ENCODE data around the gene TMEM156.

GRCh38 chr4:39048311-39048710, 16.1 kb upstream of the TMEM156 start:
- TF ChIP-seq POLR2AphosphoS5 (IDR thresholded peaks at IDR 0.05; ENCODE audit: low read depth, low read length) (no peak), JUND (IDR thresholded peaks at IDR 0.05) (no peak), NRF1 (IDR thresholded peaks at IDR 0.05; ENCODE audit: low read depth, low read length) (no peak), ZBTB33 (IDR thresholded peaks at IDR 0.05; ENCODE audit: borderline replicate concordance, low read depth) (no peak), GATA2 (CRISPR knock-in tag; IDR thresholded peaks at IDR 0.05) (no peak), EZH2phosphoT487 (IDR thresholded peaks at IDR 0.05; ENCODE audit: borderline replicate concordance, low read depth) (no peak), SMC3 (IDR thresholded peaks at IDR 0.05; ENCODE audit: low read depth, low read length) (no peak), RFX5 (IDR thresholded peaks at IDR 0.05; ENCODE audit: low read length) (no peak)
- TF ChIP-seq, protein P1, sequence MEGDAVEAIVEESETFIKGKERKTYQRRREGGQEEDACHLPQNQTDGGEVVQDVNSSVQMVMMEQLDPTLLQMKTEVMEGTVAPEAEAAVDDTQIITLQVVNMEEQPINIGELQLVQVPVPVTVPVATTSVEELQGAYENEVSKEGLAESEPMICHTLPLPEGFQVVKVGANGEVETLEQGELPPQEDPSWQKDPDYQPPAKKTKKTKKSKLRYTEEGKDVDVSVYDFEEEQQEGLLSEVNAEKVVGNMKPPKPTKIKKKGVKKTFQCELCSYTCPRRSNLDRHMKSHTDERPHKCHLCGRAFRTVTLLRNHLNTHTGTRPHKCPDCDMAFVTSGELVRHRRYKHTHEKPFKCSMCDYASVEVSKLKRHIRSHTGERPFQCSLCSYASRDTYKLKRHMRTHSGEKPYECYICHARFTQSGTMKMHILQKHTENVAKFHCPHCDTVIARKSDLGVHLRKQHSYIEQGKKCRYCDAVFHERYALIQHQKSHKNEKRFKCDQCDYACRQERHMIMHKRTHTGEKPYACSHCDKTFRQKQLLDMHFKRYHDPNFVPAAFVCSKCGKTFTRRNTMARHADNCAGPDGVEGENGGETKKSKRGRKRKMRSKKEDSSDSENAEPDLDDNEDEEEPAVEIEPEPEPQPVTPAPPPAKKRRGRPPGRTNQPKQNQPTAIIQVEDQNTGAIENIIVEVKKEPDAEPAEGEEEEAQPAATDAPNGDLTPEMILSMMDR (IDR thresholded peaks at IDR 0.05) = no peak
